Breast epithelium (tissue), 4 donors: Measurements from ENCODE around the gene MYRF. TPM values are rescaled to one million over a fixed set of nuclear protein-coding genes. Genes with fewer than 3 reads are reported as not detected.

Experiments used
- DNase-seq, 2 donors: peaks; one replicate each; pipeline ENCODE4 v3.0.0-alpha.2; 2019; ENCODE audit warnings: low spot score in 2 of 2
- H3K27ac ChIP-seq, 2 donors: fragments of 200-600 bp; sonication (generic) in 1 of 2; one replicate each; pipeline ENCODE4 v1.5.1; 2016 to 2019; ENCODE audit warnings: mild to moderate bottlenecking in 1 of 2
- H3K27me3 ChIP-seq, 2 donors: fragments of 200-600 bp; sonication (generic) in 1 of 2; one replicate each; pipeline versions ENCODE4 v1.5.1 to v1.6.0; 2017 to 2019; ENCODE audit warnings: control low read depth in 1 of 2, mild to moderate bottlenecking in 1 of 2
- H3K36me3 ChIP-seq: fragments of 200-600 bp; one replicate; pipeline ENCODE4 v1.5.1; 2019
- H3K4me1 ChIP-seq, 2 donors: fragments of 200-600 bp; sonication (generic); one replicate each; pipeline ENCODE4 v1.5.1; 2016 to 2019; ENCODE audit warnings: control low read depth in 1 of 2
- H3K4me3 ChIP-seq, 3 donors: fragments of 200-600 bp; sonication (generic); 1 replicate in 2 of 3; 2 replicates in 1 of 3; pipeline ENCODE4 v1.5.1; 2016 to 2019; ENCODE audit warnings: mild to moderate bottlenecking in 3 of 3, moderate library complexity in 2 of 3
- H3K9me3 ChIP-seq, 2 donors: fragments of 200-600 bp; sonication (generic) in 1 of 2; one replicate each; pipeline ENCODE4 v1.5.1; 2016 to 2019; ENCODE audit warnings: control low read depth in 1 of 2
- CTCF ChIP-seq, 3 donors: fragments of 450-650 bp; IDR thresholded peaks; one replicate each; pipeline ENCODE4 v1.5.1; 2016 to 2017; ENCODE audit warnings: antibody characterized with exemption in 3 of 3, mild to moderate bottlenecking in 3 of 3, moderate library complexity in 3 of 3
- POLR2A ChIP-seq: fragments of 450-650 bp; IDR thresholded peaks from one replicate; pipeline ENCODE4 v1.6.1; 2016; ENCODE audit warnings: antibody characterized with exemption, mild to moderate bottlenecking, moderate library complexity
- POLR2AphosphoS5 ChIP-seq, 3 donors: sonication (generic); formaldehyde crosslinking; IDR thresholded peaks; one replicate each; pipeline ENCODE4 v1.6.1; 2017; ENCODE audit warnings: antibody characterized with exemption in 3 of 3
- intact Hi-C: fragments of 100-400 bp; cut with DNase I; formaldehyde crosslinking; loops from one replicate; pipeline ENCODE4 v1.15.1; 2023; ENCODE audit warnings: low total_unique reads
- total RNA-seq, 3 donors: library from RNA; depleted of rRNA; stranded (reverse); fragments of >200 nt; gene quantifications; one replicate each; pipeline ENCODE4 v1.1.0, GENCODE V29; 2016

The MYRF gene
- total RNA-seq, 3 donors from 2014 or later, result 0.32 to 6.9 (median 0.66) TPM

DNA sequence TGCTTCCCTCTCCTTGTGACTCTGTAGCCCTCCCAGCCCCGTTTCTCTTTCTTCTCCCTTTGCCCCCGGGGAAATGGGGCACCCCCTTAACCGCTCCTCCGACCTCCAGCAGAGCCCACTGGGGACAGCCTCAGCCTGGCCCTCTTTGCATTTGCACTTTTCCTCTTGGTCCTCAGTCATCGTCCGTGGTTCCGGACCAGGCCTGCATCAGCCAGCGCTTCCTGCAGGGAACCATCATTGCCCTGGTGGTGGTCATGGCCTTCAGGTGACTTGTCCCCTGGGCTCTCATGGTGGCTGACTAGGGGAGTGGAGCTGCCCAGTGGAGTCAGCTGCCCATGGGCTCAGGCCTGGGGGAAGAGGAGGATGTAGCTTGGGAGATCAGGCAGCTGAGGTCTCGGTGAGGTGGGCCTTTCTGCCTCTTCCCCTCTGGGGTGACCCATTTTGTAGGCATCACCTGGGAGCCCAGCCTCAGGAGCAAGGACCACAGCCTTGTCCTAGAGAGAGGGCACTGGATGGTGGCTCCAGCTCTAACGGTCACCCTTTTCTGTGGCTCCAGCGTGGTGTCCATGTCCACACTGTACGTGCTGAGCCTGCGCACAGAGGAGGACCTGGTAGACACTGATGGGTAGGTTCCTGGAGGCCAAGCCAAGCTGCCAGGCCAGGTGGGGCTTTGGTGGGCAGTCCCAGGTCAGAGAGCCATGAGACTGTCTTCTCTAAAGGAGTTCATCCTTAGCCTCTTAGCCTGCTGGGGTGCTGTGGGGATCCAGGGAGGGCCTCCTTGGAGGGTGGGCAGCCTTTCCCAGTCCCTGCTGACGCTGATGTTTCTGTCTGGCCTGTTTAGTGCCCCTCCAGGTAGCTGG lies 27.5 kb downstream of the MYRF start:
- H3K4me3 ChIP-seq, result no peak overlapping the region
- intact Hi-C loops, result no loop called here
- TF ChIP-seq CTCF (IDR thresholded peaks at IDR 0.05) (no peak), POLR2A (no peak), POLR2AphosphoS5 (IDR thresholded peaks at IDR 0.05) (no peak)
- H3K36me3 ChIP-seq, result no peaks in the 10 kb centered on the region
- H3K4me1 ChIP-seq, result no peaks in the 10 kb centered on the region
- DNase-seq, result no peak
- no peak overlapping the region for H3K27ac ChIP-seq
- H3K27me3 ChIP-seq, result no peaks in the 10 kb centered on the region
- H3K9me3 ChIP-seq, result no peaks in the 10 kb centered on the region

- Histone ChIP-seq H3K4me1 (no peaks in the 10 kb centered on the region), H3K9me3 (no peaks in the 10 kb centered on the region), H3K4me3 (no peak overlapping the region), H3K36me3 (no peaks in the 10 kb centered on the region), H3K27me3 (no peaks in the 10 kb centered on the region), H3K27ac (no peak overlapping the region)
- no peak for DNase-seq
- no peak for TF ChIP-seq CTCF (IDR thresholded peaks at IDR 0.05)
- no peak for TF ChIP-seq POLR2AphosphoS5 (IDR thresholded peaks at IDR 0.05)
- no peak for TF ChIP-seq POLR2A
- intact Hi-C loops, result no loop called here
These were observed 28.2 kb downstream of the MYRF start for GRCh38 chr11:61780581-61781162.

DNA sequence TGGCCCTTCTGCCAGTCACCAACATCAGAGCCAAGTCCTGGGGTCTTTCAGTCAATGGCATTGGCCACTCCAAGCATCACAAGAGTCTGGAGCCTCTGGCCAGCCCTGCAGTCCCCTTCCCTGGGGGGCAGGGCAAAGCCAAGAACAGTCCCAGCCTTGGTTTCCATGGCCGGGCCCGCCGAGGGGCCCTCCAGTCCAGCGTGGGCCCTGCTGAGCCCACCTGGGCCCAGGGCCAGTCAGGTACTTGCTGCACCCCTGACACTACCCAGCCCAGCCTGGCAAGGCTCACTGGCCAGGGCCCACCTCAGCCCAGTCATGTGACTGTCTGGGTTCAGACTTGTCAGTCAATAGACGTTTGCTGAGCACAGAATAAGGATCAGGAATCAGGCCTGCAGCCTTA lies 29.1 kb downstream of the MYRF start:
- no peaks in the 10 kb centered on the region for H3K9me3 ChIP-seq
- H3K4me3 ChIP-seq, result no peak overlapping the region
- H3K36me3 ChIP-seq, result no peaks in the 10 kb centered on the region
- no peaks in the 10 kb centered on the region for H3K4me1 ChIP-seq
- intact Hi-C loops, result no loop called here
- H3K27ac ChIP-seq, result no peak overlapping the region
- TF ChIP-seq POLR2AphosphoS5 (IDR thresholded peaks at IDR 0.05) (no peak), CTCF (IDR thresholded peaks at IDR 0.05) (no peak), POLR2A (no peak)
- DNase-seq, result no peak
- H3K27me3 ChIP-seq, result no peaks in the 10 kb centered on the region

GRCh38 chr11:61782299-61782698 lies 29.9 kb downstream of the MYRF start:
- no peaks in the 10 kb centered on the region for H3K4me1 ChIP-seq
- no peak overlapping the region for H3K27ac ChIP-seq
- intact Hi-C loops, result no loop called here
- H3K27me3 ChIP-seq, result no peaks in the 10 kb centered on the region
- peaks cover 6% of the 10 kb centered on the region for H3K36me3 ChIP-seq
- no peak for DNase-seq
- TF ChIP-seq POLR2AphosphoS5 (IDR thresholded peaks at IDR 0.05) (no peak), POLR2A (no peak), CTCF (IDR thresholded peaks at IDR 0.05) (no peak)
- H3K9me3 ChIP-seq, result no peaks in the 10 kb centered on the region
- H3K4me3 ChIP-seq, result no peak overlapping the region

DNA sequence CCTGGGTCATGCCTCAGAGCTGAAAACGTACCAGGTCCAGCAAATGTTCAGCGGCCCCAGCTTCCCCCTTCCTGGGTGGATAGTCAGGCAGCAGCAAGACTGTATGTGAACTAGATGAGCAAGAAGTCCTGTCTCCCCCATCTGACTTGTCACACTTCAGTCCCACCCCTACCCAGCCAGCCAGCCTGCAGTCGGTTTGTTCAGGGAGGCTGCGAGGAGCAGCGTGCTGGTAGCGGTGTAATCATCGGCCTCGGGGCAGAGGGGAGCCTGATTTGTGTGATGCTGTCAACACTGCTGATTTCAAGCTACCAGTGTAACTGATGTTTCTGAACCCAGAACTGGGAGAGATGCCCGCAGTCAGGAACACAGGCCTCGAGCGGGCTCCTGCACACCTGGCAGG lies 30.4 kb downstream of the MYRF start:
- Histone ChIP-seq H3K27ac (no peak overlapping the region), H3K36me3 (peaks cover 8% of the 10 kb centered on the region), H3K9me3 (no peaks in the 10 kb centered on the region), H3K27me3 (no peaks in the 10 kb centered on the region), H3K4me1 (no peaks in the 10 kb centered on the region), H3K4me3 (no peak overlapping the region)
- no peak for DNase-seq
- intact Hi-C loops, result no loop called here
- TF ChIP-seq POLR2A (no peak), CTCF (IDR thresholded peaks at IDR 0.05) (no peak), POLR2AphosphoS5 (IDR thresholded peaks at IDR 0.05) (no peak)
